SH-SY5Y (cell line): ENCODE measurements around the gene EVA1C.

Experiments
- GATA2 ChIP-seq: IDR thresholded peaks from 2 replicates; pipeline ENCODE4 v1.6.1; 2011; ENCODE audit warnings: mild to moderate bottlenecking, low read depth, low read length
- GATA3 ChIP-seq: IDR thresholded peaks from 2 replicates; pipeline ENCODE4 v1.6.1; 2011; ENCODE audit warnings: low read depth, mild to moderate bottlenecking, low read length, moderate library complexity

DNA sequence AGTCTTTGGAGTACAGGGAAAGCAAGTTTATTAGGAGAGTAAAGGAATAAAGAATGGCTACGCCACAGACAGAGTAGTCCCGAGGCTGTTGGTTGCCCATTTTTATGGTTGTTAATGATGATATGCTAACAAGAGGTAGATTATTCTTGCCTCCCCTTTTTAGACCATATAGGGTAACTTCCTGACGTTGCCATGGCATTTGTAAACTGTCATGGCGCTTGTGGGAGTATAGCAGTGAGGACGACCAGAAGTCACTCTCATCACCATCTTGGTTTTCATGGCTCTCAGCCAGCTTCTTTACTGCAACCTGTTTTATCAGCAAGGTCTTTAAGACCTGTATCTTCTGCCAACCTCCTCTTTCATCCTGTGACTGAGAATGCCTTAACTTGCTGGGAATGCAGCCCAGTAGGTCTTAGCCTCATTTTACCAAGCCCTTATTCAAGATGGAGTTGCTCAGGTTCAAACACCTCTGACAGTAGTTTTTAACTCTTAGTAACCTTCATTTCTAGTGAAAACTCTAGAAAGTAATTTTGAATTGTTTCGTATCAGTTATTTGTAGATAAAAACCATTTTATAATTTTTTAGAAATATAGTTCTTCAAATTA lies 146.6 kb downstream of the EVA1C start:
- TF ChIP-seq GATA2 (no peak), GATA3 (no peak)
